Eye (tissue), 1 donor: ENCODE data around the gene LYPD6B.
A peak's percentile ranks its signal among the peaks of the same experiment; 100 is the strongest.

ENCODE experiments used
- DNase-seq: peaks from one replicate; pipeline ENCODE4 v3.0.0-alpha.2; 2015

The LYPD6B gene

GRCh38 chr2:149038442-149039212 lies at the start of gene LYPD6B:
Gene LYPD6B, plus strand, starts transcription at chr2:149038699. Its CDS starts 92,250 bp downstream, at chr2:149130949.
- DNase-seq, result peak; percentile 55

- DNase-seq, result peak; percentile 87
Measured at GRCh38 chr2:148989882-148990493, 48.5 kb upstream of the LYPD6B start.

- DNase-seq, result peak; percentile 40
Measured at GRCh38 chr2:148990968-148991367, 47.5 kb upstream of the LYPD6B start.

GRCh38 chr2:148992448-148992847 lies 46.1 kb upstream of the LYPD6B start:
- DNase-seq, result no peak

- no peak for DNase-seq
Measured at GRCh38 chr2:148993351-148993750, 45.1 kb upstream of the LYPD6B start.

- DNase-seq, result no peak
Measured at GRCh38 chr2:148994341-148994740, 44.2 kb upstream of the LYPD6B start.

- DNase-seq, result no peak
Measured at GRCh38 chr2:148996805-148997204, 41.7 kb upstream of the LYPD6B start.

- DNase-seq, result no peak
Measured at GRCh38 chr2:148998165-148998830, 40.2 kb upstream of the LYPD6B start.

GRCh38 chr2:148998831-148999200 lies 39.7 kb upstream of the LYPD6B start:
- no peak for DNase-seq

GRCh38 chr2:148999451-148999921 lies 39.0 kb upstream of the LYPD6B start:
- no peak for DNase-seq

- DNase-seq, result no peak
Measured at GRCh38 chr2:149000158-149000938, 38.2 kb upstream of the LYPD6B start.

GRCh38 chr2:149001496-149001895 lies 37.0 kb upstream of the LYPD6B start:
- no peak for DNase-seq

- no peak for DNase-seq
Measured at GRCh38 chr2:149002378-149002890, 36.1 kb upstream of the LYPD6B start.

GRCh38 chr2:149002891-149003740 lies 35.4 kb upstream of the LYPD6B start:
- DNase-seq, result no peak

GRCh38 chr2:149004836-149005235 lies 33.7 kb upstream of the LYPD6B start:
- no peak for DNase-seq

- no peak for DNase-seq
Measured at GRCh38 chr2:149005471-149006077, 32.9 kb upstream of the LYPD6B start.

GRCh38 chr2:149006883-149007543 lies 31.5 kb upstream of the LYPD6B start:
- DNase-seq, result no peak

GRCh38 chr2:149008381-149008780 lies 30.1 kb upstream of the LYPD6B start:
- no peak for DNase-seq

GRCh38 chr2:149009576-149010461 lies 28.7 kb upstream of the LYPD6B start:
- DNase-seq, result no peak

- no peak for DNase-seq
Measured at GRCh38 chr2:149012545-149012944, 26.0 kb upstream of the LYPD6B start.
